SH-SY5Y (cell line): ENCODE measurements around the gene CCDC192.

ENCODE experiments used
- GATA2 ChIP-seq: IDR thresholded peaks from 2 replicates; pipeline ENCODE4 v1.6.1; 2011; ENCODE audit warnings: mild to moderate bottlenecking, low read depth, low read length
- GATA3 ChIP-seq: IDR thresholded peaks from 2 replicates; pipeline ENCODE4 v1.6.1; 2011; ENCODE audit warnings: low read depth, mild to moderate bottlenecking, low read length, moderate library complexity

GRCh38 chr5:127944125-127944524 is 240.9 kb downstream of the CCDC192 start:
- no peak for TF ChIP-seq GATA2
- no peak for TF ChIP-seq GATA3
